ENCODE results near the gene ZNF787.

The ZNF787 gene

GRCh38 chr19:56085571-56086275 is 35.4 kb downstream of the ZNF787 start:
- DNase-seq: no peak

- DNase-seq: no peak
Measured at GRCh38 chr19:56084835-56085536, 36.1 kb downstream of the ZNF787 start.

- no peak for DNase-seq
Measured at GRCh38 chr19:56083668-56084067, 37.4 kb downstream of the ZNF787 start.

GRCh38 chr19:56080669-56081401 is 40.3 kb downstream of the ZNF787 start:
- DNase-seq: peak; percentile 72

- no peak for DNase-seq
Measured at GRCh38 chr19:56079609-56080008, 41.5 kb downstream of the ZNF787 start.

GRCh38 chr19:56076498-56076897 is 44.6 kb downstream of the ZNF787 start:
- peak; percentile 32 for DNase-seq

GRCh38 chr19:56071151-56071550 is 49.9 kb downstream of the ZNF787 start:
- no peak for DNase-seq

GRCh38 chr19:56069642-56070041 is 51.5 kb downstream of the ZNF787 start:
- DNase-seq: no peak

- peak; percentile 68 for DNase-seq
Measured at GRCh38 chr19:56066152-56067023, 54.7 kb downstream of the ZNF787 start.

GRCh38 chr19:56053596-56053995 is 67.5 kb downstream of the ZNF787 start:
- no peak for DNase-seq
